SU-DHL-6 (cell line): ENCODE results near the gene IGF2.

Source experiments
- EZH2phosphoT487 ChIP-seq: fragments of 200-600 bp; sonication (generic), shearing (Covaris generic); conservative IDR thresholded peaks from 2 replicates; pipeline ENCODE4 v1.6.1; 2018; ENCODE audit warnings: mild to moderate bottlenecking, antibody characterized with exemption, low read length, moderate library complexity, mixed read lengths
- TF ChIP-seq, protein P1 (sequence below): fragments of 200-600 bp; sonication (generic); IDR thresholded peaks from one replicate; pipeline ENCODE4 v1.5.1; 2017; ENCODE audit warnings: antibody characterized with exemption, mild to moderate bottlenecking, low read length, moderate library complexity; ENCODE audit not compliant: insufficient read depth, poor library complexity, severe bottlenecking

GRCh38 chr11:2113776-2114175 lies 25.4 kb downstream of the IGF2 start:
- TF ChIP-seq, protein P1, sequence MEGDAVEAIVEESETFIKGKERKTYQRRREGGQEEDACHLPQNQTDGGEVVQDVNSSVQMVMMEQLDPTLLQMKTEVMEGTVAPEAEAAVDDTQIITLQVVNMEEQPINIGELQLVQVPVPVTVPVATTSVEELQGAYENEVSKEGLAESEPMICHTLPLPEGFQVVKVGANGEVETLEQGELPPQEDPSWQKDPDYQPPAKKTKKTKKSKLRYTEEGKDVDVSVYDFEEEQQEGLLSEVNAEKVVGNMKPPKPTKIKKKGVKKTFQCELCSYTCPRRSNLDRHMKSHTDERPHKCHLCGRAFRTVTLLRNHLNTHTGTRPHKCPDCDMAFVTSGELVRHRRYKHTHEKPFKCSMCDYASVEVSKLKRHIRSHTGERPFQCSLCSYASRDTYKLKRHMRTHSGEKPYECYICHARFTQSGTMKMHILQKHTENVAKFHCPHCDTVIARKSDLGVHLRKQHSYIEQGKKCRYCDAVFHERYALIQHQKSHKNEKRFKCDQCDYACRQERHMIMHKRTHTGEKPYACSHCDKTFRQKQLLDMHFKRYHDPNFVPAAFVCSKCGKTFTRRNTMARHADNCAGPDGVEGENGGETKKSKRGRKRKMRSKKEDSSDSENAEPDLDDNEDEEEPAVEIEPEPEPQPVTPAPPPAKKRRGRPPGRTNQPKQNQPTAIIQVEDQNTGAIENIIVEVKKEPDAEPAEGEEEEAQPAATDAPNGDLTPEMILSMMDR = no peak
- TF ChIP-seq EZH2phosphoT487 = no peak
